Stimulated activated CD8-positive, alpha-beta memory T cell treated with anti-CD3 and anti-CD28 coated beads, Interleukin-15, amount 100 ng/mL, for 1 hour (primary cell): Measurements from ENCODE around the gene FOXP3.
A peak's percentile ranks its signal among the peaks of the same experiment; 100 is the strongest.

Experiments used
- DNase-seq: peaks from one replicate; pipeline ENCODE4 v3.0.0-alpha.2; 2020; ENCODE audit warnings: low read depth

FOXP3 gene

DNA sequence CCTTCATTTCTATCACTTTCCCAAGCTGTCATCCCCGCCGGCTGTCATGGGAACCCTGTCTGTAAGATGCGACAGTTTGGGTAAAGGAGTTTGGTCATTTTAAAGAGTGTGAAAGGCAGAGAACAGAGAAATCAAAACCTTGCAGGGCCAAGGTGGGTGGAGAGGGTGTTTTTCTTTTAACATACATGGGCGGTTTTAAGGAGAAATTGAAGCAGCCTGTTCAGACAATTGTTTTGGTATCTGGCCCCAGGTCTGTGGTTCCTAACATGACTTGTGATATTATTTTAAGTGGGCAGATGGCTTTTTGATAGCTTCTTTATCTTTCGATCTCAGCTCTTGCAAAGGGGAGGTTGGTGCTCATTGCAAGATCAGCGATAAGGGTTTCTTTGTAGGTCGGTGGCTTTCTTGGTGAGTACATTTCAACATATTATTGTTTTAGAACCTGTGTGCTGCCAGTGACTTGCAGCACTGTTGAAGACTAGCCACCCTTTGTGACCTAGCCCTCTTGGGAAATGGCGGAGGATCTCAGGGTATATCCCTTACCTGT, 8.7 kb upstream of the FOXP3 start:
- DNase-seq: no peak

DNA sequence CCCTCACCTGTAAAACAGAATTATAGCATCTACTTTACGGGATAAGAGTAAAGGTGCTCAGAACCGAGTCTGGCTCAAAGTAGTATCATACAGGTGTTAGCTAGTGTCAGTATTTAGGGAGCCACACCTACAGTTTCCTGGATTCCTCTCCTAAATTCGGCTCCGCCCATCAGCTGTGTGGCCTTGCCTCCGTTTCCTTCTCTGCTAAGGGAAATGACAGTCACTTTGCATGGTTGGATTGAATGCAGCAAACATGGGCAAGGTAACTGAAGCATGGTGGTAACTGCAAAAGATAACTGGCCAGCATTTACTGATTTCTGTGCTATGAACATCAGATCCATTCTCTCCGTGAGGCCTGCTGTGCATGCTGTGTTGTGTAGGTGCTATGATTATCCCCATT, 7.9 kb upstream of the FOXP3 start:
- DNase-seq: no peak

DNA sequence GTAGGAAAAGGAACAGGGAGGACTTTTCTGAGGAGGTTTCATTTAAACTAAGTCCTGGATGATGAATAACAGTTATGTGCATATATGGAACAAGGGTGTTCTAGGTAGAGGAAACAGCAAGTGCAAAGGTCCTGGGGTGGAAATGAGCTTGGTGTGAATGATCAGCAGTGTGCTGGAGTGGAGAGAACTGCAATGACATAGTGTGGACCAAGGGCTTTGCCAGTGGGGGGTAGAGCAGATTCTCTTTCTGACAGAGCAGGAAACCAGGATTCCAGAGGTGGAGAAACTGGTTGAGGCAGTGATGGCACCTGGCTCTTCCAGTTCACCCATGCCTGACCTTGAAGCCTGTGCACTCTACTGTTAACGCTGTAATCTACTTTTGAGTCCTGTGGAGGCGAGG, 6.8 kb upstream of the FOXP3 start:
- no peak for DNase-seq

DNA sequence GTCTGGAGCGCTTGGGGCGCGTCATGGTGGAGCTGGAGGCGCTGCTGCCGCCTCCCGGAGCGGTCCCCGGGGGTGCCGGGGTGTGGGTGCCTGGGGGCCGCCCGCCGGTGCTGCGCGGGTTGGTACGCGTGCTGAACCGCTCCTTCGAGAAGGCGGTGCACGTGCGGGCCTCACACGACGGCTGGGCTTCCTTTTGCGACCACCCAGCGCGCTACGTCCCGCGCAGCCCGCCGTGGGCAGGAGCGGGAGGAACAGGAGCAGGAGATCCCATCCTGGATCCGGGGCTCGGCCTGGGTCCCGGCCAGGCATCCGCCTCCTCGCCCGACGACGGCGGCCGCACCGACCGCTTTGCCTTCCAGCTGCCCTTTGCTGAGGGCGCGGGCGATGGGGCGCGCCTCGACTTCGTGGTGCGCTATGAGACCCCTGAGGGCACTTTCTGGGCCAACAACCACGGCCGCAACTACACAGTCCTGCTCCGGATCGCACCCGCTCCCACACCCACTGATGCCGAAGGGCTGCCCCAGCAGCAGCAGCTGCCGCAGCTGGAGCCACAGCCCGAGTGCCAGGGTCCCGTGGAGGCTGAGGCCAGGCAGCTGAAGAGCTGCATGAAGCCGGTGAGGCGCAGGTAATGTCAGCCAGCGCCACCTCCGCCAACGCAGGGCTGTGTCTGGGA, 5.9 kb upstream of the FOXP3 start:
- DNase-seq: no peak

DNA sequence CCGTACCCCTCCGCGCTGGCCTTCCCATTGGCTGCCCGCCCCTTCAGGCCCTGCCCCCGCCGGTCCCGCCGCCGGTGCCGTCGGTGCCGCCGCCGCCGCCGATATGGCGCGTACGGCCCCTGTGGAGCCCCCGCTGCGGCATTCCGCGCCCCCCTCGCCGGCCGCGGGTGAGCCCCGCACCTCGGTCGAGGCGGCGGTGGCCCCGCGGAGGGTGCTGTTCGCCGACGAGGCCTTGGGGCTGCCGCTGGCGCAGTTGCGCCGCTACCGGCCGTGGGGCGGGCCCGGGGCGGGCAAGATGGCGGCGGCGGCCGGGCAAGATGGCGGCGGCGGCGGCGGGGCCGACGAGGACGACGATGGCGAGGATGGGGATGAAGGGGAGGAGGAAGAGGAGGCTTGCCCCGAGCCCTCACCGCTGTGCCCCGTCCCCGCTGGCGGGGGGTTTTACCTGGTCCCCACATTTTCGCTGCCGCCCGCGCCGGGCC, 5.3 kb upstream of the FOXP3 start, which contains the start of gene PPP1R3F:
Gene PPP1R3F (plus strand): TSS at position 27 of the 482 bp plus-strand sequence. CDS start 77 bp downstream, at position 104.
- no peak for DNase-seq

DNA sequence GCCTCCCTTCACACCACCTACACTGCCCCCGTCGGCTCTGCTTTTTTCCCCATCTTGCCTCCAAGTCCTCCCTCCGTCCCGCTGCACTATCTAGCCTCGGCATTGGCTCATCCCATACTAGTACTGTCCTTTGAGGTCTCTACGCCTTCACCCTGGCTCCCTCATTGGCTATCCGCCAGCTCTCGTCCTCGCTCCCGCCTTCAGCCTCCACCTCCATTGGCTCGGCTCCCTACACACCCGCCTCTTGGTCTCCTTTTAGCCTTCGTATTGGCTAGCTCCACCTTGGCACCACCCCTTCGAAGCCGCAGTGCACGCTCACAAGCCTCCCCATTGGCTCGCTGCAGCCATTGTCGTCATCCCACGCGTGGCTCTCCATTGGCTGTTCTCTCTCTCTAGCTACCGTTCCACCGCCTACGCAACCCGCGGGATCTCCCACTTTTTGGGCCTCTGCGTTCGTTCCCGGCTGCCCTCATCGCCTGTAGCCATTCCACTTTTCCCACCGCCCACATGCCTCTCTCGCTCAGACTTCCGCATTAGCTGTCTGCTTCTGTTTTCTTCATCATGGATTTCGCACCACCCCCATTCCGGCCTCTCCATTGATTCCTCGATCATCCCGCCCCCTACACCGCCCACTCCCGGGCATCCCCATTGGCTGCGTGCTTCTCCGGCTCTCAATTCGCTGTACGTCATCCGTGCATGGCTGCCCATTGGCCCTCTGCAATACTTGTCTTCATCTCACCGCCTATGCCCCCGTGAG, 4.7 kb upstream of the FOXP3 start:
- DNase-seq: peak; percentile 83

DNA sequence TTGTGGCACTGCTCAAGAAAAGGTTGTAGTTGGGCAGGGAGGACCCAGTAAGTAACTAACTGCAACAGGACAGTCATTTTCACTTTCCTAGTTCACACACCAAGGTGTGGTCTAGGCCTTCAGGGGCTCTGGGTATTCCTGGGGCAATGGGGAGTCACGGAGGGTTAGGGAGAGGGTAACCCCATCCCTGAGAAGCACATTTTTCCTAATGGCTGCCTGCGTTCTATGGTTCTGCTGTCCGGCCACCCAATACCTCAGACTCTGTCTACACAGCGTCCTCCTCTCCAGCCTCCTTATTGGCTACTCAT, 4.1 kb upstream of the FOXP3 start:
- no peak for DNase-seq

DNA sequence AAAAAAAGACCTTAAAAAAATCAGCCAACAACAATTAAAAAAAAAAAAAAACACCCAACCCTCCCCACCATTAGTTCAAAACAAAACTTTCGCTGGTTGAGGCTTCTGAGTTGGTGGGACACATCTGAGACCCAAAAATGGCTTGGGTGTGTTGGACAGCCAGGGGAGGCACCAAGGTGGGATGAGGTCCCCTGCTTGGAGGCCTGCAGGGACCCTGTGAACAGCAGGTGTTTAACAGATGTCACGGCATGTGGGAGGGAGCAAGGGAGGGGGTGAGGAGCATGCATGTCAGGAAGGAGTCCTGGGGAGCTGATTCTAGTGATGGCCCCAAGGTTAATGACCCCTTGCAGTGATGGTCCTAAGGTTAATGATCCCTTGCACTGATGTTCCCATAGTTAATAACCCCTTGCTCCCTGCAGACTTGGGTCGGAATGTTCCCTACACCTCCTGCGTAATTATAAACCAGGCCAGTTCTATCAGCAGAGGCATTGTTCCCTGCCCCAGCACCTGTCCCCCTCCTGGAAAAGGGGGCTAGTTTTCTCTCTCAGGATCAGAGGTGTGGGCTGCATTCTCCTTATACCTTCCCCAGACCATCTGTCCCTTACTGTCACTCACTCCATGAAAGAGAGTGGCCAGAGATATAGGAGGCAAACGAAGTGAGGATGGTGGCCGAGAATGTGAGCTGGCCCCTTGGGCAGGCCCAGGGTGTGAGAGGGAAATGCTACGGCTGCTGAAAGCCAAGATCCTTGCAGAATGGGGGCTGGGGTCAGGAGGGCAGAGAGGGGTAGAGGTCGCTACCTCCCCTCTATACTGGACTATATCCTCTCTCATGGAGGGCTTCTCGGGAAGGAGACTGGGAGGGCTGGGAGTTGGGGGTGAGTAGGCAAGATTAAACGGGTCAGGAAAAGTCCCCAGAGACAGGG, 2.3 kb upstream of the FOXP3 start:
- no peak for DNase-seq

DNA sequence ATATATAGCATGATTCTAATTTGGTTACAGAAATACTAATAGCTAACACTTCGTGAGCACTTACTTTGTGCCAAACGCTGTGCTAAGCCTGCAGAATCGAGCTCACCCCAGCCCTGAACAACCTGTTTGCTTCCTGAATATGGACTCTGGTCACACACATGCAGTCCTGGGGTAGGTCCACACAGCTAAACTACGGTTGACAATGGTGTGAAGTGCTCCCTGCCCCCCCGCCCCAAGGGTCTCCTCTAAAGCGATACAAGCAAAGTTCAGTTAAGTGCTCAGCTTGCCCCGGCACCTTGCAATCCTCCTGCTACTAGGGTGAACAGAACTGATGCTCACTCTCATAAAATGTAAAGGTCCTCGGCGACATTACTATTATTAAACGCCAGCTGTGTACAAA, 879 bp downstream of the FOXP3 start:
- DNase-seq: no peak

DNA sequence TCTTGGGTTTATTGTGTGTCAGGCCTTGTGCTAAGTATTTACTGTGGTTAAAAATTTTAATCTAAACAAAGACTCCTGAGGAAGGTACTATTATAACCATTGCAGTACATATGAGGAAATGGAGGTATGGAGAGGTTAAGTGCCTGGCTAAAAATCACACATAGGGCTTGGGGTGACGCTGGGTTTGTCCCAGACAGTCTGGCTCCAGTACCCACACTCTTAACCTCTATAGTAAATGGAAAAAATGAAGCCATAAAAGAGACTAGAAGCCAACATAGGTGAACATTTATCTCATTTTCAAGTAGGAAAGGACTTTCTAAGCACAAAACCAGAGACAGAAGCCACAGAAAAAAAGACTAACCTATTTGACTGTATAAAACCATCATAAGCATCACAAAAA, 1.9 kb downstream of the FOXP3 start:
- no peak for DNase-seq

DNA sequence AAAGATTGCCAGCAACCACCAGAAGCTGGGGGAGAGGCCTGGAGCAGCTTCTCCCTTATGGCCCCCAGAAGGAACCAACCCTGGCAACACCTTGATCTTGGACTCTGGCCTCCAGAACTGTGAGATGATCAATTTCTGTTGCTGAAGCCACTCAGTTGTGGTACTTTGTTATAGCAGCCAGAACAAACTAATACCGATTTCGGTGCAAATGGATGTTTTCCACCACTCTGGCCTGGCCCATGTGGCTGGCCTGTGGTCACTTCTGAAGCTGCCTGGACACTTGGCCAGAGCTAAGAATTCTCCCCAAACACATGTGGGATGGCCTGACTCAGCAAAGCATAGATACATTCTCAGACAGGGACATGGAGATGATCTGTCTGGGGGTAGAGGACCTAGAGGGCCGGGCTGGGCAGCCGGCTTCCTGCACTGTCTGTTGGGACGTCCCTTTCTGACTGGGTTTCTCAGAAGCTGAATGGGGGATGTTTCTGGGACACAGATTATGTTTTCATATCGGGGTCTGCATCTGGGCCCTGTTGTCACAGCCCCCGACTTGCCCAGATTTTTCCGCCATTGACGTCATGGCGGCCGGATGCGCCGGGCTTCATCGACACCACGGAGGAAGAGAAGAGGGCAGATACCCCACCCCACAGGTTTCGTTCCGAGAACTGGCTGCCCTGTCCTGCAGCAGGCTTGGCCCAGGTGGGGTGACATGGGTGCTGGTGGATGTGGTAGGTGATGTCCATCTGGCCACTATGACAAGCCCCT, 4.1 kb downstream of the FOXP3 start:
- DNase-seq: no peak

DNA sequence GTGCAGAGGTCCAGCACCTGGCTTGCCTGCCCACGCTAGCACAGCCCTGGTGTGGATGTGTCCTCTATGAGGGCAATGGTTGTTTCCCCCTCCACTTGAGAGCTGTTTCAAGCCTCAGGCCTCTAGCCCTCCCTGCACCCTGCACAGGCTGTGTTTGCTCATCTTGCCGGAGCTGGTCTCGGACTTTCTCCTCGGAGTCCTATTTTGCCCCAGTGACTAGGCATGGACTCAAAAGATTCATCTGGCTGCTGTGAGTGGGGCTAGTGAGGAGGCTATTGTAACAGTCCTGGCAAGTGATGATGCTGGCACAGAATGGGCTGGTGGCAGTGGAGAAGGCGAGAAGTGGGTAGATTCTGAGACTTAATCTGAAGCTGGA, 5.8 kb downstream of the FOXP3 start:
- DNase-seq: no peak

DNA sequence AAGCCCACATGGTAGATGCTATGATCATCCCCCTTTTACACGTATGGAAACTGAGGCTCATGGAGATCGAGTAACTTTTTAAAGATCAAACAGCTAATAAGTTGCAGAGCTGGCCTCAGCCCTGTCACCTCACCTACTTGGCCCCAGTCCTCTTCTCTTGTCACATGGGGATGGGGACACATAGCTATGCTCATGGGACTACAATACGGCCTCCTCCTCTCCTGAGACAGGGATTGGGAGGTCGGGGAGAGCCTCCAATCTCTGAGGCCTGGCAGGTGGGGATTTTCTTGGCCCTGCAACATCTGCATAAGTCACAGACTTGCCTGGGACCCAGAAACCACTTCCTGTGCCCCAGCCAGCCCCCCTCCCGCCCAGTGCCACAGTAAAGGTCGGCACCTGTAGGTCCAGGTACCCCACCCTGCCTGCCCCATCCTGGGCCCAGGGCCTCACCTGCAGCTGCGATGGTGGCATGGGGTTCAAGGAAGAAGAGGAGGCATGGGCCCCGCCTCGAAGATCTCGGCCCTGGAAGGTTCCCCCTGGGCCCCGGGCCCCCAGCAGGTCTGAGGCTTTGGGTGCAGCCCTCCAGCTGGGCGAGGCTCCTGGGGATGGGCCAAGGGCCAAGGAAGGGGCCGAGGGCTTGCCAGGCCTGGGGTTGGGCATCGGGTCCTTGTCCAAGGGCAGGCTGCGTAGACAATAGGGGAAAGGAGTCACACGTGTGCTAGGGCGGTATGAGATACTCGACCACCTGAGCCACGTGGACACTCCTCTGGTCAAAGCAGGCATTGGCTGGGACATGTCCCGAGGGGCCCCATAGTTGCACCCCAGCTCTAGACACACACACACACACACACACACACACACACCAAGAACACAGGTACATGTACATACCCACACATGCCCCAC, 6.4 kb downstream of the FOXP3 start:
- DNase-seq: no peak

DNA sequence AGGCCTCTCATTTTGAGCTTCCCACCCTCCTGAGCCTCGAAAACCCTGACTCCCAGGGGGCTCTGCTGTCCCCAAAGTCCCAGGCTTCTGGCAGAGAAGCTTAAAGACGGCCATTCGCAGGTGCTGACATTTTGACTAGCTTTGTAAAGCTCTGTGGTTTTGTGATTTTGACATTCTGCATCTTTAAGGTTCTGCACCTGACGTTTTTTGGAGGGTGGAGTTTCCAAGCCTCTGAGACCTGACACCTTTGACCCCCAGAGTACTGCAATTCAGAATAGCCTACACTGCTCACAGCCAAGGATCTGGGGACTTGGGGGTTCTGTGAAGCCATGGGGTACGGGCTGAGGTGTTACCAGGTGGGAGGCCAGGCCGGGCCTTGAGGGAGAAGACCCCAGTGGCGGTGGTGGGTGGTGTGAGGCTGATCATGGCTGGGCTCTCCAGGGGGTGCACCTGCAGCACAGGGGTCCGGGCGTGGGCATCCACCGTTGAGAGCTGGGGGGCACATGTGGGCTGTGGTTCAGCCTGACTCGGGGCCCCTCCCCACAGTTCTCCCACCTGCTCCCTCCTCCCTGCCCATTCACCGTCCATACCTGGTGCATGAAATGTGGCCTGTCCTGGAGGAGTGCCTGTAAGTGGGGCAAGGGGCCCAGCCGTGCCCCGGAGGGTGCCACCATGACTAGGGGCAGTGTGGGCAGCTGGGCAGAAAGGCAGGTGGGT, 7.3 kb downstream of the FOXP3 start:
- DNase-seq: no peak

DNA sequence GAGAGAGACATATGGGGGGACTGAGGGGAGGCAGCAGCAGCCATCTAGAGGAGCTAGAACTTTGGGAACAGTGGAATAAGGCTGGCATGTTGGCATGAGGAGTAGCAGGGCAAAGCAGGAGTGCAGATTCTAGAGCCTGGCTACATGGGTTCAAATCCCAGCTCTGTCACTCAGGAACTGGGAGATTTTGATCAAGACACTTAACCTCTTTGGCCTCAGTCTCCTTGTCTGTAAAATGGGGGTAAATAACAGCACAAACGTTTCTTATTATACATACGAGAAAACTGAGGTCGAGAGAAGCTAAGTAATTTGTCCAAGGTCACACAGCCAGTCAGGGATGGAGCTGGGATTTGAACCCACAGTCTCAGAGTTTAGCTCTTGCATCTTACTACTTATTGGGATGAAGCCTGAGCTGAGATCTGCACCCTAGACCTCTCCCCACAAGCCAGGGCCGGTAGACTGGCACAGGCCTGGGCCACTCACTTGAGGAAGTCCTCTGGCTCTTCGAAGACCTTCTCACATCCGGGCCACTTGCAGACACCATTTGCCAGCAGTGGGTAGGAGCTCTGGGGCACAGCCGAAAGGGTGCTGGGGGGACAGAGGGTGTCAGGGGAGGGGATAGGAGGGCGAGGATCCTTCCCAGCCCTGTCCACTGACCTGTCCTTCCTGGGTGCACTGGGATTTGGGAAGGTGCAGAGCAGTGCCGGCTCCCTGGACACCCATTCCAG, 8.1 kb downstream of the FOXP3 start:
- no peak for DNase-seq

DNA sequence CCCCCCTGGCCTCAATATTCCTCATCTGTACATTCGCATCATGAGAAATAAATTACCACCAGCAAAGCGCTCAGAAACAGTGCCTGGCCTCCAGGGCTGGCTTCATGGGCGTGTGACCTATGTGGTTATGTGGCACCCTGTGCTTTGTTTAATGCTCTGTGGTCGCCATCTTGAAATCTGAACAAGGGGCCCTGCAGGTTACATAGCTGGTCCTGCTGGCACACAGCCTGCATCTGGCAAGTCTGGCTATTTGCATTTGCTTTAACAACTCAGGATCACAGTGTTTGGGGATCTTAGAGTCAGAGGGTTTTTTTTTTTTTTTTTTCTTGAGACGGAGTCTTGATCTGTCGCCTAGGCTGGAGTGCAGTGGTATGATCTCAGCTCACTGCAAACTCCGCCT, 9.9 kb downstream of the FOXP3 start:
- no peak for DNase-seq

DNA sequence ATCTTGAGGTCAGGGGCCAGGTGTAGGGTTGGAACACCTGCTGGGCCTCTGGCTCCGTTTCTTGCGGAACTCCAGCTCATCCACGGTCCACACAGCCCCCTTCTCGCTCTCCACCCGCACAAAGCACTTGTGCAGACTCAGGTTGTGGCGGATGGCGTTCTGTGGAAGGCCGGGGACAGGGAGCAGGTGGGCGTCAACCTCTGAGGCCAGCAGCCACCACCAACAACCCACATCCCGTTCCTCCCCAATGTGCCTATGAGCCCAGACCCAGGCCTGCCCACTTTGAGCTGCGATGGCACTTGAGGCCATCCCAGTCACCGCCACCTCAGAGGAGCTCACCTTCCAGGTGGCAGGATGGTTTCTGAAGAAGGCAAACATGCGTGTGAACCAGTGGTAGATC, 13.2 kb downstream of the FOXP3 start:
- no peak for DNase-seq

DNA sequence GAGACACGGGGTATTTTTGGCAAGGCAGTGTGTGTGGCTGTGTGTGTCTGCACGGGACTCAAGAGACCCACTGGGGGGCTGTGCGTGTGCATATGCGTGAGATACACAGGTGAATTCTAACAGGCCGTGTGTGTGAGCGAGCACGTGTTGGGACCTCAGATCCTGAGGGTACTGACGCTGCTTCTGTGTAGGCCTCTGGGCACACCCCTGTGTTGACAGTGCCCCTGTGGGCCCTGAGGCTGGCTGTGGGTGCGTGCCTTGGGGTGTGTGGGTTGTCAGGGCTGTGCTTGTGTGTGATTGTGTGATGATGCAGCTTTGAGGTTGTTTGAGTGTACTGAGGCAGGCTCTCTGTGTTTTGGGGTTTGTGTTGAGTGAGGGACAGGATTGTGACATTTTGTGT, 13.9 kb downstream of the FOXP3 start:
- no peak for DNase-seq

DNA sequence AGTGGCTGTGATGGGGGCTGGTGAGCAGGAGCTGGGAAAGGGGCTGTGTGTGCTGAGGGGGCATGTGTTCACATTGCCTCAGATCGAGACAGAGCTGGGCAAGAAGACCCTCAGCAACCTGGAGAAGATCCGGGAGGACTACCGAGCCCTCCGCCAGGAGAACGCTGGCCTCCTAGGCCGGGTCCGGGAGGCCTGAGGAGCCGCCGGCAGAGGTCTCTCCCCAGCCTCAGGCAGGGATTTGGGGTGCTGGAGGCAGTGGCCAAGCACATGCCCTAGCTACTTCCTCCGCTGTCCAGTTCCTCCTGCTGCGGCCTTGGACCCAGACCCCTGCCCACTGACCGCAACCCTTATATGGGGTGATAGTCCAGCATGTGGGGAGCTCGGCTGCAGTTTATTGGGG, 14.4 kb downstream of the FOXP3 start:
- no peak for DNase-seq
